Calu3 (cell line): ENCODE data around the gene WASHC2C. TPM values are rescaled to one million over a fixed set of nuclear protein-coding genes. Genes with fewer than 3 reads are reported as not detected.
"Not testable (repeated sequence)": the region's sequence is repeated elsewhere in the genome, so short reads cannot be mapped to it uniquely, and the experiment has no call there.

Source experiments
- Bru-seq: library from RNA; stranded (reverse); fragments of 400-500 nt; gene quantifications from one replicate; lab custom pipeline; 2021; lab: Mats Ljungman, UMichigan
- BruChase-seq, 2 experiments: library from RNA; stranded (reverse); fragments of 400-500 nt; gene quantifications; one replicate each; lab custom pipeline; 2021; lab: Mats Ljungman, UMichigan
- BruUV-seq: library from RNA; stranded (reverse); fragments of 400-500 nt; replicated peaks from 2 replicates; lab custom pipeline; 2021; lab: Mats Ljungman, UMichigan
- CTCF ChIA-PET: fragments of 300-600 bp; sonication (Branson Sonifier 250); formaldehyde crosslinking; loops from one replicate; lab custom pipeline; 2022; ENCODE audit warnings: antibody characterized with exemption; lab: Charles Lee
- DNase-seq: peaks from one replicate; pipeline ENCODE4 v3.0.0; 2022
- H3K27ac Mint-ChIP-seq: one replicate; pipeline ENCODE4 v1.8.0; 2022; ENCODE audit warnings: mixed read lengths; ENCODE audit not compliant: unreplicated experiment
- H3K27me3 Mint-ChIP-seq: one replicate; pipeline ENCODE4 v1.8.0; 2022; ENCODE audit warnings: mixed read lengths; ENCODE audit not compliant: unreplicated experiment
- H3K36me3 Mint-ChIP-seq: one replicate; pipeline ENCODE4 v1.8.0; 2022; ENCODE audit warnings: mild to moderate bottlenecking, moderate library complexity, mixed read lengths; ENCODE audit not compliant: insufficient read depth, unreplicated experiment
- H3K4me1 Mint-ChIP-seq: one replicate; pipeline ENCODE4 v1.8.0; 2022; ENCODE audit warnings: mild to moderate bottlenecking, low read depth, mixed read lengths; ENCODE audit not compliant: unreplicated experiment
- H3K4me3 Mint-ChIP-seq: one replicate; pipeline ENCODE4 v1.8.0; 2022; ENCODE audit warnings: mild to moderate bottlenecking, low read depth, moderate library complexity, mixed read lengths; ENCODE audit not compliant: unreplicated experiment
- H3K9me3 Mint-ChIP-seq: one replicate; pipeline ENCODE4 v1.8.0; 2022; ENCODE audit warnings: low read depth, mixed read lengths; ENCODE audit not compliant: unreplicated experiment
- intact Hi-C: fragments of 100-400 bp; cut with micrococcal nuclease; formaldehyde crosslinking; loops from one replicate; pipeline ENCODE4 v1.10.0; 2022; ENCODE audit not compliant: unreplicated experiment
- long read RNA-seq: library from polyadenylated mRNA; stranded (forward); transcript quantifications from one replicate; pipeline ENCODE4 v2.0.0, GENCODE V29; 2022
- total RNA-seq: library from RNA; stranded (reverse); gene quantifications from 2 replicates; pipeline ENCODE4 v1.2.3, GENCODE V29; 2022

WASHC2C gene
- total RNA-seq: 25.5 and 31.9 TPM in 2 replicates
- Bru-seq, nascent RNA: percentile 69 among the genes with signal in this experiment
- percentile 70 among the genes with signal in this experiment for BruChase-seq, experiment 1, labeled RNA remaining after a 6-hour chase
- percentile 65 among the genes with signal in this experiment for BruChase-seq, experiment 2, labeled RNA remaining after a 2-hour chase
- long read RNA-seq, full-length matches to known transcripts: 5 of 29 reads
- long read RNA-seq, partial matches to known transcripts: 11 of 29 reads
- long read RNA-seq, other reads (novel, unspliced or antisense): 13 of 29 reads

GRCh38 chr10:45726703-45727420 is at the start of gene WASHC2C:
Gene WASHC2C (plus strand): TSS chr10:45727266. CDS start chr10:45727318, 52 bp downstream.
- H3K27me3 Mint-ChIP-seq: not testable (repeated sequence)
- BruUV-seq: TSS peak; percentile 88

GRCh38 chr10:45678467-45678866 is 48.6 kb upstream of the WASHC2C start:
- intact Hi-C loops, H3K27ac Mint-ChIP-seq, BruUV-seq, H3K9me3 Mint-ChIP-seq, H3K27me3 Mint-ChIP-seq, H3K36me3 Mint-ChIP-seq, DNase-seq, H3K4me3 Mint-ChIP-seq, H3K4me1 Mint-ChIP-seq, CTCF ChIA-PET: not testable (repeated sequence)

More at GRCh38 chr10:45726703-45727420, at the start of gene WASHC2C:
- H3K4me1 Mint-ChIP-seq, CTCF ChIA-PET, H3K9me3 Mint-ChIP-seq: not testable (repeated sequence)
- DNase-seq: peak; percentile 95
- H3K4me3 Mint-ChIP-seq: peak within 1 kb of the TSS; percentile 87
- intact Hi-C loops: loop anchor here (10.0 kb wide), 1 partner anchor 472 kb away; no protein-coding TSS in a partner anchor
- H3K36me3 Mint-ChIP-seq: peaks cover 11% of the 10 kb centered on the region
- H3K27ac Mint-ChIP-seq: peak within 1 kb of the TSS; percentile 66

GRCh38 chr10:45710200-45710796 is 16.8 kb upstream of the WASHC2C start:
- DNase-seq, CTCF ChIA-PET, intact Hi-C loops, H3K36me3 Mint-ChIP-seq, H3K4me1 Mint-ChIP-seq, BruUV-seq, H3K9me3 Mint-ChIP-seq, H3K27ac Mint-ChIP-seq, H3K4me3 Mint-ChIP-seq, H3K27me3 Mint-ChIP-seq: not testable (repeated sequence)

- CTCF ChIA-PET, DNase-seq, H3K4me3 Mint-ChIP-seq, H3K27ac Mint-ChIP-seq, BruUV-seq, H3K4me1 Mint-ChIP-seq, H3K36me3 Mint-ChIP-seq, H3K9me3 Mint-ChIP-seq, H3K27me3 Mint-ChIP-seq, intact Hi-C loops: not testable (repeated sequence)
These were observed 15.8 kb upstream of the WASHC2C start for GRCh38 chr10:45711223-45711622.

- H3K27ac Mint-ChIP-seq, H3K4me3 Mint-ChIP-seq, intact Hi-C loops, BruUV-seq, H3K4me1 Mint-ChIP-seq, CTCF ChIA-PET, H3K9me3 Mint-ChIP-seq, DNase-seq, H3K36me3 Mint-ChIP-seq: not testable (repeated sequence)
- peaks cover 26% of the 10 kb centered on the region for H3K27me3 Mint-ChIP-seq
These were observed 10.0 kb upstream of the WASHC2C start for GRCh38 chr10:45717053-45717452.

- H3K4me1 Mint-ChIP-seq, intact Hi-C loops, H3K4me3 Mint-ChIP-seq, DNase-seq, H3K9me3 Mint-ChIP-seq, H3K27ac Mint-ChIP-seq, BruUV-seq, H3K36me3 Mint-ChIP-seq, CTCF ChIA-PET: not testable (repeated sequence)
- H3K27me3 Mint-ChIP-seq: peaks cover 26% of the 10 kb centered on the region
These were observed 9.4 kb upstream of the WASHC2C start for GRCh38 chr10:45717642-45718041.

- intact Hi-C loops: loop anchor here (10.0 kb wide), 1 partner anchor 467 kb away; no protein-coding TSS in a partner anchor
- CTCF ChIA-PET, BruUV-seq, H3K36me3 Mint-ChIP-seq, H3K4me1 Mint-ChIP-seq, H3K4me3 Mint-ChIP-seq, DNase-seq, H3K9me3 Mint-ChIP-seq, H3K27ac Mint-ChIP-seq: not testable (repeated sequence)
- H3K27me3 Mint-ChIP-seq: peaks cover 22% of the 10 kb centered on the region
These were observed 5.6 kb upstream of the WASHC2C start for GRCh38 chr10:45721503-45721902.

GRCh38 chr10:45723851-45724250 is 3.2 kb upstream of the WASHC2C start:
- H3K27me3 Mint-ChIP-seq, H3K4me1 Mint-ChIP-seq, H3K9me3 Mint-ChIP-seq, CTCF ChIA-PET, H3K27ac Mint-ChIP-seq, DNase-seq, H3K4me3 Mint-ChIP-seq, BruUV-seq: not testable (repeated sequence)
- peaks cover 11% of the 10 kb centered on the region for H3K36me3 Mint-ChIP-seq
- intact Hi-C loops: loop anchor here (10.0 kb wide), 1 partner anchor 469 kb away; no protein-coding TSS in a partner anchor

- Mint-ChIP-seq H3K27ac (peak overlapping the region; percentile 66), H3K36me3 (peaks cover 11% of the 10 kb centered on the region), H3K4me3 (peak overlapping the region; percentile 87)
- DNase-seq, H3K27me3 Mint-ChIP-seq, H3K4me1 Mint-ChIP-seq, H3K9me3 Mint-ChIP-seq, CTCF ChIA-PET, BruUV-seq: not testable (repeated sequence)
- intact Hi-C loops: loop anchor here (10.0 kb wide), 1 partner anchor 473 kb away; no protein-coding TSS in a partner anchor
These were observed 427 bp downstream of the WASHC2C start for GRCh38 chr10:45727421-45727965.
